Adrenal gland (tissue), 5 donors: ENCODE data around the gene KCNH5.

ENCODE experiments used
- CTCF ChIP-seq, 6 experiments: fragments of 450-650 bp in 4 of 6; fragments of 200-600 bp in 2 of 6; sonication (generic) in 1 of 6; IDR thresholded peaks; 1 replicate in 5 of 6; 2 replicates in 1 of 6; pipeline versions ENCODE4 v1.5.1 to v1.8.0; 2016 to 2021; ENCODE audit warnings: antibody characterized with exemption in 6 of 6, mild to moderate bottlenecking in 2 of 6, moderate library complexity in 1 of 6
- POLR2A ChIP-seq, 2 donors: fragments of 450-650 bp; IDR thresholded peaks; one replicate each; pipeline ENCODE4 v1.6.1; 2017; ENCODE audit warnings: antibody characterized with exemption in 2 of 2, mild to moderate bottlenecking in 2 of 2, moderate library complexity in 1 of 2
- donor health status: DM: no; HTN: no; CAD: no.

GRCh38 chr14:62654641-62655040 is 390.6 kb downstream of the KCNH5 start:
- no peak for TF ChIP-seq POLR2A (IDR thresholded peaks at IDR 0.05)
- TF ChIP-seq CTCF (IDR thresholded peaks at IDR 0.05) = no peak
